ENCODE measurements around the gene RAB44. TPM values are rescaled to one million over a fixed set of nuclear protein-coding genes. Genes with fewer than 3 reads are reported as not detected.

RAB44 gene
- total RNA-seq, 1 donor from 2014 or later = 0.21 TPM

DNA sequence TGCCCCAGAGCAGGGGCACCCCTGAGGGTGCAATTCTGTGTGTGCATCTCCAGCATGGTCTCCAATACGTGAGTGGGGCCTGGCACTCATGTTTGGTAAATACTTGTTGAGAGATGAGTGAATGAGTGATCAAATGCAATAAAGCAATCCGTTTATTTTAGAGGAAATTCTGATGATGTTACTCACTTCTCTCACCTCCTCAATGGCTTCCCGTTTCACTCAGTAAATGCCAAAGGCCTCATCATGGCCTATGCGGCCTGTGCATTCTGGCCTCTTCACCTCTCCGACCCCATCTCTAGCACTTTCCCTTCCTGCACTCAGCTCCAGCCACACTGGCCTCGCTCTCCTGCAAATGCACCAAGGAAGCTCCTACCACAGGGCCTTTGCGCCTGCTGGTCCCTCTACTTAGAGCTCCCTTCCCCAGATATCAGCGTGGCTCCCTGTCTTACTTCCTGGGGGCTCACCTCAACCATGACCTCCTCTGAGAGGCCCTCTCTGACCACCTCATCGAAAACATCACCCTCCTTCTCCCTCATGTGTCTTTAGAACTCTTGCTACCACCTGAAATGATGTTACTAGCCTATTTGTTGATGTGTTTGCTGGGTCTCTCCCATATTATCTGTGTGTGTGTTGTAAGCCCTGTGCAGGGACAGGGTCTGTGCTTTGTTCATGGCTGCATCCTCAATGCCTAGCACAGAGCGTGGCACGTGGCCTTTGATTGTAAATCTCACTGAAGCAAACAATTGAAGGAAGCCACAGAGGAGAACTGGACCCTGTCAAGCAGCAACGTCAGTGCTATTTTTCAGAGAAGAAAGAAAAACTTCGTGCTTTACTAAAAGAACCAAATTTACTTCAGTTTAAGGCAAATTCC lies 42.6 kb downstream of the RAB44 start:
- Histone ChIP-seq H3K27me3 (no peaks in the 10 kb centered on the region), H3K9me3 (no peaks in the 10 kb centered on the region), H3K36me3 (no peaks in the 10 kb centered on the region), H3K4me3 (no peak overlapping the region), H3K4me1 (peaks cover 0 to 8% of the 10 kb centered on the region in 2 donors), H3K27ac (no peak overlapping the region)
- TF ChIP-seq CTCF (IDR thresholded peaks at IDR 0.05) = no peak
- intact Hi-C loops (cut with DNase I) = no loop called here
- DNase-seq (ENCODE audit: low spot score in 2 of 2) = no peak

GRCh38 chr6:36740818-36741179 lies 43.2 kb downstream of the RAB44 start:
- intact Hi-C loops (cut with DNase I) = no loop called here
- H3K9me3 ChIP-seq = no peaks in the 10 kb centered on the region
- no peak overlapping the region for H3K4me3 ChIP-seq
- peaks cover 0 to 3% of the 10 kb centered on the region in 2 donors for H3K4me1 ChIP-seq
- no peaks in the 10 kb centered on the region for H3K36me3 ChIP-seq
- no peak for DNase-seq (ENCODE audit: low spot score in 2 of 2)
- no peaks in the 10 kb centered on the region for H3K27me3 ChIP-seq
- no peak for TF ChIP-seq CTCF (IDR thresholded peaks at IDR 0.05)
- no peak overlapping the region for H3K27ac ChIP-seq

- no peak for TF ChIP-seq CTCF (IDR thresholded peaks at IDR 0.05)
- intact Hi-C loops (cut with DNase I) = no loop called here
- H3K27me3 ChIP-seq = no peaks in the 10 kb centered on the region
- no peaks in the 10 kb centered on the region for H3K9me3 ChIP-seq
- no peak overlapping the region for H3K27ac ChIP-seq
- DNase-seq (ENCODE audit: low spot score in 2 of 2) = no peak
- H3K36me3 ChIP-seq = no peaks in the 10 kb centered on the region
- H3K4me1 ChIP-seq = no peaks in the 10 kb centered on the region
- H3K4me3 ChIP-seq = no peak overlapping the region
These were observed 44.5 kb downstream of the RAB44 start for GRCh38 chr6:36742146-36742545.

GRCh38 chr6:36743032-36743431 lies 45.4 kb downstream of the RAB44 start:
- no peaks in the 10 kb centered on the region for H3K4me1 ChIP-seq
- H3K9me3 ChIP-seq = no peaks in the 10 kb centered on the region
- no peaks in the 10 kb centered on the region for H3K27me3 ChIP-seq
- no peaks in the 10 kb centered on the region for H3K36me3 ChIP-seq
- no peak for TF ChIP-seq CTCF (IDR thresholded peaks at IDR 0.05)
- no peak for DNase-seq (ENCODE audit: low spot score in 2 of 2)
- intact Hi-C loops (cut with DNase I) = no loop called here
- H3K4me3 ChIP-seq = no peak overlapping the region
- H3K27ac ChIP-seq = no peak overlapping the region

GRCh38 chr6:36743538-36744303 lies 46.1 kb downstream of the RAB44 start:
- Histone ChIP-seq H3K27ac (no peak overlapping the region), H3K4me1 (no peaks in the 10 kb centered on the region), H3K27me3 (no peaks in the 10 kb centered on the region), H3K9me3 (no peaks in the 10 kb centered on the region), H3K4me3 (no peak overlapping the region), H3K36me3 (no peaks in the 10 kb centered on the region)
- DNase-seq (ENCODE audit: low spot score in 2 of 2) = no peak
- intact Hi-C loops (cut with DNase I) = no loop called here
- TF ChIP-seq CTCF (IDR thresholded peaks at IDR 0.05) = no peak
